Transverse colon (tissue), 4 donors: Measurements from ENCODE around the gene ADGRB2. TPM values are rescaled to one million over a fixed set of nuclear protein-coding genes. Genes with fewer than 3 reads are reported as not detected.

Experiments used
- DNase-seq: peaks from one replicate; pipeline ENCODE4 v3.0.0-alpha.2; 2019
- H3K27ac ChIP-seq, 4 donors: fragments of 200-600 bp; sonication (generic); 2 replicates each; pipeline ENCODE4 v1.5.1; 2016 to 2018; ENCODE audit warnings: inconsistent platforms in 4 of 4
- H3K27me3 ChIP-seq: fragments of 200-600 bp; sonication (generic); 2 replicates; pipeline ENCODE4 v1.5.1; 2017; ENCODE audit warnings: inconsistent platforms
- H3K36me3 ChIP-seq, 4 donors: fragments of 200-600 bp; sonication (generic); 2 replicates each; pipeline ENCODE4 v1.5.1; 2017 to 2019; ENCODE audit warnings: inconsistent platforms in 4 of 4
- H3K4me1 ChIP-seq, 4 donors: fragments of 200-600 bp; sonication (generic); 2 replicates each; pipeline ENCODE4 v1.5.1; 2017 to 2020; ENCODE audit warnings: inconsistent platforms in 4 of 4
- H3K4me3 ChIP-seq, 4 donors: fragments of 200-600 bp; sonication (generic); 1 replicate in 1 of 4; 2 replicates in 3 of 4; pipeline versions ENCODE4 v1.5.1 to v1.6.1; 2017 to 2019; ENCODE audit warnings: inconsistent platforms in 4 of 4
- H3K9me3 ChIP-seq, 2 donors: fragments of 200-600 bp; sonication (generic); 2 replicates each; pipeline ENCODE4 v1.5.1; 2017 to 2019; ENCODE audit warnings: inconsistent platforms in 2 of 2
- EP300 ChIP-seq: sonication (generic); formaldehyde crosslinking; IDR thresholded peaks from one replicate; pipeline ENCODE4 v1.6.1; 2017; ENCODE audit warnings: antibody characterized with exemption, low read depth
- POLR2A ChIP-seq: fragments of 450-650 bp; IDR thresholded peaks from one replicate; pipeline ENCODE4 v1.6.1; 2016; ENCODE audit warnings: antibody characterized with exemption, mild to moderate bottlenecking, moderate library complexity
- POLR2AphosphoS5 ChIP-seq, 3 donors: sonication (generic); formaldehyde crosslinking; IDR thresholded peaks; one replicate each; pipeline ENCODE4 v1.6.1; 2016; ENCODE audit warnings: antibody characterized with exemption in 3 of 3
- WGBS, 2 donors: methylation state at CpG; one replicate each; pipeline ENCODE4 v1.1.5; 2018; ENCODE audit warnings: low coverage in 1 of 2; 5-methylcytosine and 5-hydroxymethylcytosine counted together
- in situ Hi-C, 4 donors: fragments of 200-750 bp; cut with MboI; loops; one replicate each; pipeline versions ENCODE4 v1.15.0 to v1.15.1; 2017; ENCODE audit warnings: low sequenced_read_pairs in 3 of 4, low pct_ligation_motif_present in 1 of 4, low pct_unique_long_range_greater_than_20kb in 1 of 4
- intact Hi-C: fragments of 100-400 bp; cut with DNase I; formaldehyde crosslinking; loops from one replicate; pipeline ENCODE4 v1.15.1; 2023; ENCODE audit warnings: low total_unique reads
- total RNA-seq, 4 donors: library from RNA; depleted of rRNA; stranded (reverse); fragments of >200 nt; gene quantifications; one replicate each; pipeline ENCODE4 v1.1.0, GENCODE V29; 2016
- TF ChIP-seq, protein P1 (sequence below), 5 experiments: fragments of 200-600 bp in 3 of 5; fragments of 450-650 bp in 2 of 5; sonication (generic) in 3 of 5; IDR thresholded peaks; 1 replicate in 2 of 5; 2 replicates in 3 of 5; pipeline ENCODE4 v1.5.1; 2016 to 2017; ENCODE audit warnings: antibody characterized with exemption in 5 of 5, inconsistent platforms in 3 of 5, mild to moderate bottlenecking in 2 of 5, moderate library complexity in 1 of 5

Gene ADGRB2
- total RNA-seq, 4 donors from 2014 or later: 0.55 to 4.2 (median 1.1) TPM; not detected in 1

GRCh38 chr1:31769720-31770390 is 5.7 kb upstream of the ADGRB2 start:
- peaks cover 12 to 16% (median 13%) of the 10 kb centered on the region in 4 donors for H3K4me1 ChIP-seq
- H3K4me3 ChIP-seq: no peak overlapping the region
- TF ChIP-seq, protein P1, sequence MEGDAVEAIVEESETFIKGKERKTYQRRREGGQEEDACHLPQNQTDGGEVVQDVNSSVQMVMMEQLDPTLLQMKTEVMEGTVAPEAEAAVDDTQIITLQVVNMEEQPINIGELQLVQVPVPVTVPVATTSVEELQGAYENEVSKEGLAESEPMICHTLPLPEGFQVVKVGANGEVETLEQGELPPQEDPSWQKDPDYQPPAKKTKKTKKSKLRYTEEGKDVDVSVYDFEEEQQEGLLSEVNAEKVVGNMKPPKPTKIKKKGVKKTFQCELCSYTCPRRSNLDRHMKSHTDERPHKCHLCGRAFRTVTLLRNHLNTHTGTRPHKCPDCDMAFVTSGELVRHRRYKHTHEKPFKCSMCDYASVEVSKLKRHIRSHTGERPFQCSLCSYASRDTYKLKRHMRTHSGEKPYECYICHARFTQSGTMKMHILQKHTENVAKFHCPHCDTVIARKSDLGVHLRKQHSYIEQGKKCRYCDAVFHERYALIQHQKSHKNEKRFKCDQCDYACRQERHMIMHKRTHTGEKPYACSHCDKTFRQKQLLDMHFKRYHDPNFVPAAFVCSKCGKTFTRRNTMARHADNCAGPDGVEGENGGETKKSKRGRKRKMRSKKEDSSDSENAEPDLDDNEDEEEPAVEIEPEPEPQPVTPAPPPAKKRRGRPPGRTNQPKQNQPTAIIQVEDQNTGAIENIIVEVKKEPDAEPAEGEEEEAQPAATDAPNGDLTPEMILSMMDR (IDR thresholded peaks at IDR 0.05): no peak
- intact Hi-C loops: no loop called here
- 57% methylated on average over 9 of the region's 12 CpGs; no CpG with 5 or more reads in 1 of the 2 donors for WGBS, 2 donors
- no peak for DNase-seq
- in situ Hi-C loops: no loop called here
- no peaks in the 10 kb centered on the region for H3K9me3 ChIP-seq
- no peak overlapping the region for H3K27ac ChIP-seq
- no peaks in the 10 kb centered on the region for H3K36me3 ChIP-seq
- peaks cover 78% of the 10 kb centered on the region for H3K27me3 ChIP-seq

GRCh38 chr1:31768939-31769704 is 5.0 kb upstream of the ADGRB2 start:
- DNase-seq: no peak
- intact Hi-C loops (no loop called here), in situ Hi-C loops (no loop called here)
- Histone ChIP-seq H3K9me3 (no peaks in the 10 kb centered on the region), H3K27me3 (peaks cover 77% of the 10 kb centered on the region), H3K4me3 (no peak overlapping the region), H3K4me1 (peaks cover 15 to 20% (median 18%) of the 10 kb centered on the region in 4 donors), H3K27ac (no peak overlapping the region), H3K36me3 (no peaks in the 10 kb centered on the region)
- WGBS, 2 donors: 58 to 73% methylated on average over 4 to 5 of the region's 5 CpGs
- no peak for TF ChIP-seq EP300
- no peak for TF ChIP-seq POLR2AphosphoS5 (IDR thresholded peaks at IDR 0.05)
- TF ChIP-seq POLR2A: no peak
- TF ChIP-seq, protein P1 (IDR thresholded peaks at IDR 0.05): no peak

DNA sequence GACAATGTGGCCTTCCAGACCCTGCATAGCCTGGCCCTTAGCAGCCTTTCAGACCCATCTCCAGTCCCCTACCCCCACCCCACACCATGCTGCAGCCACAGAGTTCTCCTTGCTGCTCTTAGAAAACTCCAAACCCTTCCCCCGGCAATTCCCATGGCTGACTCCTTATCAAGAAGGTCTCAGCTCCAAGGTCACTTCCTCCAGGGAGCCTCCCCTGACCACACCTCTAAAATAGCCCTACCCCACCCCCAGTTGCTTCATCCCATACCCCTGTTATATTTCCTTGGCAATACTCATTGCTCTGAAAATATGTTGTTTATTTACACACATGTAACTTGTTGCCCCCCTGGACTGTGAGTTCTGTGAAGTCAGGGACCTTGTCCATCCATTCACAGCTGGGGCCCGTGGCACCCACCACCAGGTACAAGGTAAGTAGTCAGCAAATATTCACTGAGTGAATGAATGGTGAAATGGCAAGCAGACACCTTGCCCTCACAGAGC is 4.3 kb upstream of the ADGRB2 start:
- intact Hi-C loops (no loop called here), in situ Hi-C loops (no loop called here)
- WGBS, 2 donors: 33 to 43% methylated on average over 1 to 2 of the region's 2 CpGs
- H3K4me3 ChIP-seq: no peak overlapping the region
- no peak overlapping the region for H3K27ac ChIP-seq
- peaks cover 15 to 24% (median 22%) of the 10 kb centered on the region in 4 donors for H3K4me1 ChIP-seq
- H3K27me3 ChIP-seq: peaks cover 74% of the 10 kb centered on the region
- no peaks in the 10 kb centered on the region for H3K9me3 ChIP-seq
- no peaks in the 10 kb centered on the region for H3K36me3 ChIP-seq
- no peak for TF ChIP-seq POLR2AphosphoS5 (IDR thresholded peaks at IDR 0.05)
- no peak for TF ChIP-seq POLR2A
- TF ChIP-seq EP300: no peak
- TF ChIP-seq, protein P1 (IDR thresholded peaks at IDR 0.05): no peak
- no peak for DNase-seq

GRCh38 chr1:31767225-31767624 is 3.1 kb upstream of the ADGRB2 start:
- TF ChIP-seq EP300 (no peak), POLR2AphosphoS5 (IDR thresholded peaks at IDR 0.05) (no peak), POLR2A (no peak)
- TF ChIP-seq, protein P1 (IDR thresholded peaks at IDR 0.05): no peak
- intact Hi-C loops (no loop called here), in situ Hi-C loops (no loop called here)
- peaks cover 74% of the 10 kb centered on the region for H3K27me3 ChIP-seq
- H3K27ac ChIP-seq: no peak overlapping the region
- H3K4me3 ChIP-seq: no peak overlapping the region
- H3K4me1 ChIP-seq: peaks cover 8 to 28% (median 25%) of the 10 kb centered on the region in 4 donors
- no peak for DNase-seq
- H3K9me3 ChIP-seq: no peaks in the 10 kb centered on the region
- 84 to 85% methylated on average over 4 to 7 of the region's 7 CpGs for WGBS, 2 donors
- no peaks in the 10 kb centered on the region for H3K36me3 ChIP-seq
